Stomach (tissue), 4 donors: ENCODE data around the gene KHK.

ENCODE experiments used
- CTCF ChIP-seq, 7 experiments: fragments of 450-650 bp in 4 of 7; fragments of 200-600 bp in 3 of 7; sonication (generic) in 3 of 7; IDR thresholded peaks; one replicate each; pipeline ENCODE4 v1.5.1; 2016 to 2019; ENCODE audit warnings: antibody characterized with exemption in 7 of 7, control low read depth in 2 of 7, mild to moderate bottlenecking in 1 of 7
- EP300 ChIP-seq: sonication (generic); formaldehyde crosslinking; IDR thresholded peaks from one replicate; pipeline ENCODE4 v1.6.1; 2017; ENCODE audit warnings: antibody characterized with exemption
- POLR2A ChIP-seq, 4 donors: fragments of 450-650 bp; IDR thresholded peaks; one replicate each; pipeline ENCODE4 v1.6.1; 2016; ENCODE audit warnings: antibody characterized with exemption in 4 of 4, control low read depth in 2 of 4, mild to moderate bottlenecking in 1 of 4, moderate library complexity in 1 of 4
- POLR2AphosphoS5 ChIP-seq, 3 donors: sonication (generic); formaldehyde crosslinking; IDR thresholded peaks; one replicate each; pipeline ENCODE4 v1.6.1; 2016; ENCODE audit warnings: antibody characterized with exemption in 3 of 3

- TF ChIP-seq POLR2A (IDR thresholded peaks at IDR 0.05) = no peak
- no peak for TF ChIP-seq CTCF (IDR thresholded peaks at IDR 0.05)
- no peak for TF ChIP-seq EP300
- TF ChIP-seq POLR2AphosphoS5 (IDR thresholded peaks at IDR 0.05) = no peak
Observed at GRCh38 chr2:27039871-27040270, 46.7 kb upstream of the KHK start.
